ENCODE measurements around the gene GAP43.

DNA sequence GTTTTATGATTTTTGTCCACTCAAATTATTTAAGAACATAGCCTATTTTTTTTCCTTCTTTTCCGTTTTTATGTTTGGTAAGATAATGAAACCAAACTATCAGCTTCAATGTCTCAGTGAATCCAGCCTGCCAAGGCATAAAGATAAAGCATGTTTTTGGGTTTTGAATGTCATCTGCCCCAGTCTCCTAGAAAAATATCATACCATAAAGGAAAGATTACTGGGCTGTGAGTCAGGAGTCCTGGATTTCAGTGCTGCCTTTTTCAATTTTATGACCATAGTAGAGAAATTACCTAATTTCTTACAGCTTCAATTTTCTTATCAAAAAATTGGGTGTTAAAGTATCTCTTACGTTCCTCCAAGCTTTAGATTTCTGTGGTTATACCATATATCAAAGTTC lies 87.5 kb downstream of the GAP43 start:
- TF ChIP-seq CTCF (IDR thresholded peaks at IDR 0.05; ENCODE audit: insufficient read depth, low read length, poor library complexity, severe bottlenecking), result no peak
- no peak for TF ChIP-seq EZH2phosphoT487 (conservative IDR thresholded peaks at IDR 0.05; ENCODE audit: low read length)
